GM21515 (cell line): ENCODE measurements around the gene CNKSR1.

Source experiments
- ATAC-seq: cut with Tn5 transposase; IDR thresholded peaks from one replicate; pipeline ENCODE4 v1.9.1; 2021; ENCODE audit not compliant: unreplicated experiment

Gene CNKSR1

GRCh38 chr1:26182383-26182696, 5.0 kb downstream of the CNKSR1 start:
- ATAC-seq, result no peak

DNA sequence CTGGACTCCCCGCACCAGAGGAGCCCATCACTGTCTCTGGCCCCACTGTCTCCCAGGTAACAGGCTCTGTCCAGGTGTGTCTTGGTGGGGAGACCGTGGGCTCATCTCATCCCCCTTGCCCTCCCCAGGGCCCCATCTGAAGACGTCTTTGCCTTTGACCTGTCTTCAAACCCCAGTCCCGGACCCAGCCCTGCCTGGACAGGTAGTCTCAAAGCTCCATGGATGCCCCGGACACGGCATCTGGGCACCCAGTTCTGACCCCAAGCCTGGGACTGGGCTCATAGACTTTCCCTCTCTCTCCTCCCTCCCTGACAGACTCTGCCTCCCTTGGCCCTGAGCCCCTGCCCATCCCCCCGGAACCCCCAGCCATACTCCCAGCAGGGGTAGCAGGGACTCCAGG, 6.8 kb downstream of the CNKSR1 start:
- ATAC-seq, result no peak

GRCh38 chr1:26184883-26185282, 7.6 kb downstream of the CNKSR1 start:
- ATAC-seq, result no peak

GRCh38 chr1:26187882-26188281, 10.6 kb downstream of the CNKSR1 start:
- ATAC-seq, result no peak

GRCh38 chr1:26188477-26188876, 11.2 kb downstream of the CNKSR1 start:
- ATAC-seq, result no peak

GRCh38 chr1:26189331-26189730, 12.0 kb downstream of the CNKSR1 start:
- no peak for ATAC-seq

- ATAC-seq, result no peak
Measured at GRCh38 chr1:26189751-26190275, 12.5 kb downstream of the CNKSR1 start.

GRCh38 chr1:26190373-26190987, 13.2 kb downstream of the CNKSR1 start, which contains the start of gene CATSPER4:
TSS of gene CATSPER4 (plus strand) at chr1:26190602. CDS start at chr1:26190628, 26 bp downstream.
- ATAC-seq, result no peak

DNA sequence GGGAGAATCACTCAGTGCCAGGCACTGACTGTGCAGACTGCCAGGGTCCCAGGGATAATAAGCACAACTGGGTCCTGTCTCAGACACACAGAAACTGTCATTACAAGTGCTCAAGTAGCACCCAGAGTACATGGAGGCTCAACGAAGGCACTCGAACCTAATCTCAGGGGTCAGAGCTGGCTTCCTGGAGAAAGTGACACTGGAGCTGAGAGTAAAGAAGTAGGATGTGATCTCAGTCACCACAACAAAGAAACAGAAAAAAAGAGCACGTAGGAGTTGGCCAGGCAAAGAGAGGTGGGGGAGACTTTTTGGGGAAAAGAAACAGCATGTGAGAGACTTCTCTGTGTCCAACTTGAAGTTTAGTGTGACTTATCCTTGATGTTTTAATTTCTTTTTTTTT, 14.4 kb downstream of the CNKSR1 start:
- ATAC-seq, result no peak

- ATAC-seq, result no peak
Measured at GRCh38 chr1:26195805-26196204, 18.5 kb downstream of the CNKSR1 start.

DNA sequence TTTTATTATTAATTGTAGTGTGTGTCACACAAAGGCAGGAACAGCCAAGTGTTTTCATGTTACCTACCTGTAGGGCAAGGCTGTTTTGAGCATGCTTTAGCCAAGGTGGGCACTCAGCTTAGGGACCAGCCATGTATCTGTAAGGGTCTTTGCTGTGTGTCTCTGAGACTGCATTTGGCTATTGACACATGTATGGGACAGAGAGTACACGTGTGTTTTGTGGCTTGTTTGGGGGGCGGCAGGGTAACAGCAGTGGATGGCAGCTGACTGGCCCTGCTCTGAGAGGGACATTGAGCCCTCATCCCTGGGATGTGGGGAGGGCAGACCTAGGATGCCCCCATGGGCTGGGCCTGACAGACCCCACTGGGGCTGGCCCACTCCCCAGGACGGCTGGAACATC, 20.0 kb downstream of the CNKSR1 start:
- ATAC-seq, result no peak

- ATAC-seq, result no peak
Measured at GRCh38 chr1:26197813-26198212, 20.5 kb downstream of the CNKSR1 start.

DNA sequence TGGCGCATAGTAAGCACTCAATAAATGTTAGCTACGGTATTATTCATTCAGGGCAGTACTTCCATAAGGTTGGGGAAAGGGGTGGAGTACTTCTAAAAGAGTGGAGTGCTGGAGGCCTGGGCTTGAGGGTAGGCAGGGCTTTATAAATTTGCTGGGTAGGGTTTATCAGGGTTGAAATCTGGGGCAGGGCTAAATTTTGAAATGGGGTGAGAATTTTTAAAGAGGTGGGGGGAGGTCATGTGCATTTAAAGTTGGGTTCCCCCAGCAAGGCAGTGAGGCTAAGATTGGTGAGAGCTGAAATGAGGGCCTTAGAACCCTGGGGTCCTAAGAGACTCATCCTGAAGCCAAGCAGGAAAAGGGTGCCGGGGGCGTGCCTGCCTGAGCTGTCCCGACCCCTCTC, 23.1 kb downstream of the CNKSR1 start:
- no peak for ATAC-seq

DNA sequence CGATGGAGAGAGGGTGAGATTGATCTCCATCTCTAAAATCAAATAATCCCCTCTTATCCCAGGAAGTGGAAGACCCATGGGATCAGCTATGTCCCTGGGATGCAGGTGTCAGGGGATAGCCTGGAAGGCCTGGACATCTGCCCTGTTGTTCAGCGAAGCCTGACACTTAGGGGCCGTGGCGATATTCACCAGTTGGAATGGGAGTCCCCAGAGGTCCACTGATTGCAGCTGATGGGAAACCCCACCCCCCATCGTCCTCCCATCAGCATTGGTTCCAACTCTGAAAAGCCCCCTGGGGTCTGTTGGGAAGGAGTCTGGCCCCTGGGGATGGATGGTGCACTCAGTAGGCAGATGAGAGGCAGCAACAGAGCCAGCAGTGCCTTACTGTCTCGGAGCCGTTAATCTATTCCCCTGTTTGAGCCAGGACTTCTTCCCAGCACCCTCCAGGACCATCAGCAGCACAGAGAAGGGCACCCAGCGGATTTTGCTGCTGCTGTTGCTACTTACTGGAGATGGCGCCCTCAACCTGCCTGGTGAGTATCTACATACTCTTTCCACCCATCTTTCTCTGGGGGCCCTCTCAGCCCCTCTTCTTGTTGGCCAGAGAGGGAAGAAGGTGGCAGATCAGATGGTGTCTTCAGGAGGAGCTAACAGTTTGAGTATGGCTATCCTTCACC, 26.5 kb downstream of the CNKSR1 start:
- ATAC-seq, result no peak

DNA sequence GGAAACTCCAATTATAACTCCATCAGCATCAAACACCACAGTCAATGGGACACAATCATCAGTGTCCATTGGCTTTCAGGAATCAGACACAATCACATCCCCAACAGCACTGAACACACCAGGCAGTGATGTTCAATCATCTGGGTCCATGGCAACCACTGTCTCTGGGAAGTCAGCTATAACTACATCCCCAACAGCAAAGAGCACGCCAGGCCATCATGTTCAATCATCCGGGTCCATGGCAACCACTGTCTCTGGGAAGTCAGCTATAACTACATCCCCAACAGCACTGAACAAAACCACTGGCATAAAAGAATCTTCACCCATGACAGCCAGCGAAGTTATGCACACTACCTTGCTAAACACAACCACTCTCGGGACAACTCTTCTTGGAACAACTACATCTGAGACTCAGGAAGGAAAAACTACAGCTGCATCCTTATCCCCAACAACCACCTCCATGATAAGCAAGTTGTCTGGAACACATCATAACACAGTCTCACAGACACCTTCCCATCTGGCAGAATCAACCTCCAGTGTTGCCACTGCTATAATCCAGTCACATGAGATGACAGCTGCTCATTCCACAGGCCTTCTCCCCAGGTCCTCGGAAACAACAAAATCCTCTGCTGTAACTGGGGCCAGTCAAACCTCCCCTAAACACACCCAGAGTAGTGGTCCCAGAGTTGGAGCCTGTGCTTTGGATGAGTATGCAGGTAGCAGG, 33.0 kb downstream of the CNKSR1 start:
- ATAC-seq, result no peak

DNA sequence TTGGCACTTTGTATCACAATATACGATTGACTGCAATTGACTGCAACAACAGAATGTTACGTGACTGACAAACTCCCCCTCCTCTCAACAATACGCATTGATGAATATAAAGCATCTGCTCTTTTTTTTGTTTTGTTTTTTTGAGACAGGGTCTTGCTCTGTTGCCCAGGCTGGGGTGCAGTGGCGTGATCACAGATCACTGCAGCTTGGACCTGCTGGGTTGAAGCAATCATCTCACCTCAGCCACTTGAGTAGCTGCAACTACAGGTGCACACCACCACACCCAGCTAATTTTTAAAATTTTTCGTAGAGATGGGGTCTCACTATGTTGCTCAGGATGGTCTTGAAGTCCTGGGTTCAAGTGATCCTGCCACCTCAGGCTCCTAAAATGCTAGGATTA, 35.4 kb downstream of the CNKSR1 start:
- ATAC-seq, result no peak

DNA sequence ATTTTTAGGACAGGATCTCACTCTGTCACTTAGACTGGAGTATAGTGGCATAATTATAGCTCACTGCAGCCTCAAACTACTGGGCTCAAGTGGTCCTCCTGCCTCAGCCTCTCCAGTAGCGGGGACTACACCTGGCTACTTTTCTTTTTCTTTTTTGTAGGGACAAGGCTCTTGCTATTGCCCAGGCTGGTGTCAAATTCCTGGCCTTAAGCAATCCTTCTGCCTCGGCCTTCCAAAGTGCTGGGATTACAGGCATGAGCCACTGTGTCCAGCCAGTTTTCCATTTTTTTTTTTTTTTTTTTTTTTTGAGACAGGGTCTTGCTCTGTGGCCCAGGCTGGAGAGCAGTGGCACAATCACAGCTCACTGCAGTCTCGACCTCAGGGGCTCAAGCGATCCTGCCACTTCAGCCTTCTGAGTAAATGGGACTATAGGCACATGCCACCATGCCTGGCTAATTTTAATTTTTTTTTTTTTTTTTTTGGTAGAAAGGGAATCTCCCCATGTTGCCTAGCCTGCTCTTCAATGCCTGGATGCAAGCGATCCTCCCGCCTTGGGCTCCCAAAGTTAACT, 36.1 kb downstream of the CNKSR1 start:
- no peak for ATAC-seq

- no peak for ATAC-seq
Measured at GRCh38 chr1:26215246-26215645, 38.0 kb downstream of the CNKSR1 start.

DNA sequence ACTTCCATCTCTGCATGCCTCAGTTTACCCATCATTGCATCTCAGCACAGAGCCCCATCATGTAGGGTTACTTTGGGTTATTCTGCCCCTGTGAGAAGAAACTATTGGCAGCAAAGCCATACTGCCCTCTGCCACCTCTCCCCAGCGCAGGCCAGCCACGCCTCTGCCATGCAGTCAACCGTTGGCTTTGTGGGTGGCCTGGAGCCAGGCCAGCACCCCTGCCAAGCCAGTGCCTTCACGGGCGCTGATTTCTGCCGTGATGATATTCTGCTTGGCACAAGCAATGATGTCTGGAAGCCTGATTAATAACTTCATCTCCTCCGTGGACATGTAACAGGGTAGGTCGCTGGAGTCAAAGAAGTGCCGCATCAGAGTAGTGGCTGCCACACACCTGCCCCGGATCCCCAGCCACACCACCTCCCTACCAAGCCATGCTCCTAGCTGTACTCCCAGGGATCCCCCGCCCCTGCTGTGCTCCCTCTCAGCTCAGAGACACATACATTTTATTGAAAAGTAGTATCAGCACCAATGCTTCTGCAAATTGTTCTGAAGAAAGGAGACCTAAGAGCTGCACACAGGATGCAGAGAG, 41.7 kb downstream of the CNKSR1 start:
- no peak for ATAC-seq

DNA sequence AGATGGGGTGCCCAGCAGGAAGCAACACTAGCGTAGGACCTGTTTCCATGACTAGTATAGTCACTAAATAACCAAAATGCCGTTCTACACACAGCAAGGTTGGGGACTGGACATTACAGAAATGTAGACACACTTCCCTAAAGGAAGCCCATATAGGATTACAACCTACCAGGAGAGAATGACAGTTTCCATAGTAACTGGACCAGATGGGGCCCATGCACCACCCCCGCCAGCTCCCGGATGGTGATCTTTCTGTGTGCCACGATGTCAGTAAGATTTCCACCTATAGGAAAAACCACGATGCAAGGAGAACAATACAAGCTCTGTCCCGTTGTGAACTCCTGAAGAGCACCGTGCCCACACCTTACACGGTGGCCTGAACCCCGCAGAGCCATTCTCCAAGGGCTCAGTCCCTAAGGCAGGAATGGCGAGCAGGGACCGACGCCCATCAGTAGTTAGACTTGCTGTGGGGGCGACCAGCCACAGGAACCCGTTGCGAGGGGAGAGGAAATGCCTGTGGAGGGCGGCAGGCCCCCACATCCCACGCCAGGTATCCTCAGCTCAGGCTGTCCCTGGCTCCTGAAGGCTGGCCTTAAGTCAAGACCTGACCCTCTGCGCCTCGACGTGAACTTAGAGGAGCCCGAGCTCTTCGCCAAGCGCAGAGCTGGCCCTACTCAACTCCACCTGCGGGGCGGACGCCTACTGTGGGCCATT, 43.1 kb downstream of the CNKSR1 start:
- ATAC-seq, result no peak

- no peak for ATAC-seq
Measured at GRCh38 chr1:26221094-26221493, 43.8 kb downstream of the CNKSR1 start.
